RPMI8226 (cell line): ENCODE measurements around the gene TOPBP1.

Experiments used
- DNase-seq: peaks from one replicate; pipeline ENCODE4 v3.0.0-alpha.2; 2015

TOPBP1 gene

GRCh38 chr3:133606342-133606741 is 55.4 kb downstream of the TOPBP1 start:
- DNase-seq = no peak

- DNase-seq = no peak
Measured at GRCh38 chr3:133600572-133601081, 61.1 kb downstream of the TOPBP1 start.

GRCh38 chr3:133599280-133599679 is 62.5 kb downstream of the TOPBP1 start:
- no peak for DNase-seq

- no peak for DNase-seq
Measured at GRCh38 chr3:133598405-133598804, 63.3 kb downstream of the TOPBP1 start.

GRCh38 chr3:133595341-133595740 is 66.4 kb downstream of the TOPBP1 start:
- no peak for DNase-seq

GRCh38 chr3:133593243-133593642 is 68.5 kb downstream of the TOPBP1 start:
- DNase-seq = no peak

- no peak for DNase-seq
Measured at GRCh38 chr3:133592843-133593242, 68.9 kb downstream of the TOPBP1 start.

GRCh38 chr3:133591271-133591742 is 70.4 kb downstream of the TOPBP1 start:
- DNase-seq = no peak

GRCh38 chr3:133589503-133589902 is 72.2 kb downstream of the TOPBP1 start:
- no peak for DNase-seq

- no peak for DNase-seq
Measured at GRCh38 chr3:133588784-133589465, 72.8 kb downstream of the TOPBP1 start.

- DNase-seq = no peak
Measured at GRCh38 chr3:133588035-133588434, 73.7 kb downstream of the TOPBP1 start.

- DNase-seq = no peak
Measured at GRCh38 chr3:133583396-133583795, 78.3 kb downstream of the TOPBP1 start.

- DNase-seq = no peak
Measured at GRCh38 chr3:133578548-133579191, 83.1 kb downstream of the TOPBP1 start.

GRCh38 chr3:133576169-133576568 is 85.6 kb downstream of the TOPBP1 start:
- no peak for DNase-seq

- DNase-seq = peak; percentile 57
Measured at GRCh38 chr3:133575086-133575485, 86.7 kb downstream of the TOPBP1 start.

- peak; percentile 70 for DNase-seq
Measured at GRCh38 chr3:133574260-133574881, 87.4 kb downstream of the TOPBP1 start.

- DNase-seq = no peak
Measured at GRCh38 chr3:133573629-133574194, 88.0 kb downstream of the TOPBP1 start, which contains the start of gene CDV3. Gene CDV3, plus strand, starts transcription at chr3:133573686. Its CDS starts 359 bp downstream, at chr3:133574045.

GRCh38 chr3:133573054-133573628 is 88.6 kb downstream of the TOPBP1 start:
- peak; percentile 100 for DNase-seq

- peak; percentile 65 for DNase-seq
Measured at GRCh38 chr3:133572158-133573053, 89.3 kb downstream of the TOPBP1 start.

- DNase-seq = no peak
Measured at GRCh38 chr3:133570937-133571320, 90.8 kb downstream of the TOPBP1 start.

GRCh38 chr3:133570139-133570936 is 91.4 kb downstream of the TOPBP1 start:
- no peak for DNase-seq
